OCI-LY3 (cell line): ENCODE data around the gene FAM120A.

ENCODE experiments used
- H2AFZ ChIP-seq: fragments of 200-600, 300-600 bp; shearing (Covaris generic); 2 replicates; pipeline ENCODE4 v1.6.0; 2014; ENCODE audit warnings: antibody characterized with exemption, low read depth, low read length
- H3K27ac ChIP-seq: fragments of 200-600, 300-600 bp; sonication (generic); 2 replicates; pipeline ENCODE4 v1.5.1; 2014; ENCODE audit warnings: mild to moderate bottlenecking, low read length, moderate library complexity, mixed read lengths
- H3K27me3 ChIP-seq: fragments of 200-600, 300-600 bp; sonication (generic); 2 replicates; pipeline ENCODE4 v1.6.1; 2014; ENCODE audit warnings: low read depth, low read length, mixed read lengths
- H3K36me3 ChIP-seq: fragments of 200-600, 300-600 bp; sonication (generic); replicated peaks from 2 replicates; pipeline ENCODE3; 2014; ENCODE audit warnings: low read depth, low read length, mixed read lengths
- H3K4me1 ChIP-seq: fragments of 300-600, 200-600 bp; sonication (generic); 2 replicates; pipeline ENCODE4 v1.6.1; 2014; ENCODE audit warnings: low read length, mixed read lengths
- H3K4me2 ChIP-seq: fragments of 200-600, 300-600 bp; sonication (generic); 2 replicates; pipeline ENCODE4 v1.6.1; 2014; ENCODE audit warnings: low read length, mixed read lengths
- H3K4me3 ChIP-seq: fragments of 300-600, 200-600 bp; sonication (generic); 2 replicates; pipeline ENCODE4 v1.5.1; 2014; ENCODE audit warnings: antibody characterized with exemption, mild to moderate bottlenecking, low read length, moderate library complexity
- H3K79me2 ChIP-seq: fragments of 300-600, 200-600 bp; shearing (Covaris generic); 2 replicates; pipeline ENCODE4 v1.6.1; 2014; ENCODE audit warnings: mild to moderate bottlenecking, low read length, mixed read lengths
- H3K9ac ChIP-seq: fragments of 300-600, 200-600 bp; shearing (Covaris generic); 2 replicates; pipeline ENCODE4 v1.6.0; 2014; ENCODE audit warnings: mild to moderate bottlenecking, low read length, moderate library complexity
- H3K9me3 ChIP-seq: fragments of 200-600, 300-600 bp; shearing (Covaris generic); 2 replicates; pipeline ENCODE4 v1.6.1; 2014; ENCODE audit warnings: low read length, mixed read lengths; ENCODE audit not compliant: insufficient read depth
- H4K20me1 ChIP-seq: fragments of 200-600, 300-600 bp; sonication (generic); 2 replicates; pipeline ENCODE4 v1.6.1; 2016; ENCODE audit warnings: low read length, mixed read lengths; ENCODE audit not compliant: insufficient read depth
- EZH2phosphoT487 ChIP-seq: fragments of 200-600 bp; shearing (Covaris generic); IDR thresholded peaks from 2 replicates; pipeline ENCODE4 v1.6.1; 2018; ENCODE audit warnings: antibody characterized with exemption, mixed run types, low read depth
- TF ChIP-seq, protein P1 (sequence below): fragments of 200-600, 300-600 bp; sonication (generic); IDR thresholded peaks from 2 replicates; pipeline ENCODE4 v1.5.1; 2014; ENCODE audit warnings: antibody characterized with exemption, low read length, low read depth

Gene FAM120A

DNA sequence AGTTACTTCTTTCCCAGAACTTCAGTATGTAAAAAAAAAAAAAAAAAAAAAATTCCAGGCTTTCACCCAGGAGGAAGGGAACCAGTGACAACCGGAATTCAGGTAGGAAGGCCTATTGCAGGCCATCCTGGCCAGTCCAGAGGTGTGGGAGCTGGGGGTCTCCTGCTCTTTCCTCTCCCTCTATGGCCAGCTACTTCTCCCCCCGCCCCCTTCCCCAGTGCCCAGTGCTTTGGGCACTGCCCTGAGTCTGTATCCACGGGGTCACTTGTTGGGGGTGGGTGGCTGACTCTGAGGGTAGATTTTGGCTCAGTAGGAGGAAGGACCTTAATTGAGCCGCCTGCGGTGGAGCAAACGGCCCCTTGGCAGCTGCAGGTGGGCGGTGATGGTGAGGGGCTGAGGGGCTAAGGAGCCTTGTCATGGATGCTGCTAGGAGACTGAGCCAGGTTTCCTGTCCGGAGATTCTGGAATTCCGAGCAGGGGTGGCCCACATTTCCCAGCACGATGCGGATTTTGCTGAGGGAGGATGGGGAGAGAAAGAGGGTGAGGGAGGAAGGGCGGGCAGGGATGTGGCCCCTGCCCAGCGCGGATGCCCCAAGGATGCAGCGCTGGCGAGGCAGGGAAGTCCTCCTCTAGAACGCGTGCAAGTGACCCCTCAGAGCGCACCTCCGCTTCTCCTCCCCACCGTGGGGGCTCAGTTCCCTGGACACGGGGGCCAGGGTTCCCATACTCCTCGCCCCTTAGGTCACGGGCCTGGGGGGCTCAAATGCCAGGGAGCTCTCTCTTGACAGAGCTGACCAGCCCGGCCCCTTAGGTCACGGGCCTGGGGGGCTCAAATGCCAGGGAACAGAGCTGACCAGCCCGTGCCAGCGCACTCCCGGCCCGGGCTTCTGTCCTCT lies 123.7 kb downstream of the FAM120A start:
- no peaks in the 10 kb centered on the region for H3K27me3 ChIP-seq
- H3K27ac ChIP-seq, result peak overlapping the region; percentile 69
- 0 out of 2 replicates have a peak, but pooled peaks cover 3% of the 10 kb centered on the region for H3K9me3 ChIP-seq
- H3K4me2 ChIP-seq, result peak overlapping the region; percentile 88
- TF ChIP-seq, protein P1, sequence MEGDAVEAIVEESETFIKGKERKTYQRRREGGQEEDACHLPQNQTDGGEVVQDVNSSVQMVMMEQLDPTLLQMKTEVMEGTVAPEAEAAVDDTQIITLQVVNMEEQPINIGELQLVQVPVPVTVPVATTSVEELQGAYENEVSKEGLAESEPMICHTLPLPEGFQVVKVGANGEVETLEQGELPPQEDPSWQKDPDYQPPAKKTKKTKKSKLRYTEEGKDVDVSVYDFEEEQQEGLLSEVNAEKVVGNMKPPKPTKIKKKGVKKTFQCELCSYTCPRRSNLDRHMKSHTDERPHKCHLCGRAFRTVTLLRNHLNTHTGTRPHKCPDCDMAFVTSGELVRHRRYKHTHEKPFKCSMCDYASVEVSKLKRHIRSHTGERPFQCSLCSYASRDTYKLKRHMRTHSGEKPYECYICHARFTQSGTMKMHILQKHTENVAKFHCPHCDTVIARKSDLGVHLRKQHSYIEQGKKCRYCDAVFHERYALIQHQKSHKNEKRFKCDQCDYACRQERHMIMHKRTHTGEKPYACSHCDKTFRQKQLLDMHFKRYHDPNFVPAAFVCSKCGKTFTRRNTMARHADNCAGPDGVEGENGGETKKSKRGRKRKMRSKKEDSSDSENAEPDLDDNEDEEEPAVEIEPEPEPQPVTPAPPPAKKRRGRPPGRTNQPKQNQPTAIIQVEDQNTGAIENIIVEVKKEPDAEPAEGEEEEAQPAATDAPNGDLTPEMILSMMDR, result no peak
- TF ChIP-seq EZH2phosphoT487, result no peak
- H3K79me2 ChIP-seq, result peaks cover 40% of the 10 kb centered on the region
- 0 out of 2 replicates have a peak overlapping the region, but pooled peaks have one; percentile 20 for H2AFZ ChIP-seq
- H3K36me3 ChIP-seq, result peaks cover 12% of the 10 kb centered on the region
- peak overlapping the region; percentile 98 for H3K9ac ChIP-seq
- peak overlapping the region; percentile 97 for H3K4me3 ChIP-seq
- 0 out of 2 replicates have a peak, but pooled peaks cover under 1% of the 10 kb centered on the region for H4K20me1 ChIP-seq
- peaks cover 15% of the 10 kb centered on the region for H3K4me1 ChIP-seq

DNA sequence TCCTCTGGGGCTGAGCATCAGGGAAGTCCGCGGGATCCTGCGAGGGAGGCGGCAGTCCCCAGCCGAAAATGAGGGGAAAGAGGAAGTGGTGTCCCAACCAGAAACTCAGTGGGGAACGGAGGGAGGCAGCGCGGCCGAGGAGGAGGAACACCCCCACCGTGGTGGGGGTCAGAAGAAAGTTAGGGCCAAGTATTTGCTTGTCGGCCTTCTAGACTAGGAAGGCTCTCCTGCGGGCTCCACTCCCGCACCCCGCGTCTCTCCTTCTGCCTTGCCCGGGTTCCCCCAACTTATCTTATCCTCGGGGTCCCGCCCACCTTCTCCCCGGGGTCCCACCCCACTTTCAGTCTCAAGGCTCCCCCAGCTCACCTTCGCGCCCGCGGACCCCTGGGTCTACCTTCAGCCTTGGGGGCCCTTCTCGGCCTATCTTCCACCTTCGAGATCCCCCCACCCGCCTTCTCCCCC lies 124.3 kb downstream of the FAM120A start:
- Histone ChIP-seq H3K4me2 (peak overlapping the region; percentile 88), H3K9ac (peak overlapping the region; percentile 98), H3K36me3 (peaks cover 5% of the 10 kb centered on the region), H3K27ac (peak overlapping the region; percentile 69), H3K9me3 (0 out of 2 replicates have a peak, but pooled peaks cover 3% of the 10 kb centered on the region), H3K79me2 (peaks cover 47% of the 10 kb centered on the region), H3K4me1 (peaks cover 15% of the 10 kb centered on the region), H4K20me1 (0 out of 2 replicates have a peak, but pooled peaks cover 6% of the 10 kb centered on the region), H2AFZ (peak overlapping the region; percentile 20; the same call in 1 of the 2 replicates), H3K27me3 (no peaks in the 10 kb centered on the region), H3K4me3 (peak overlapping the region; percentile 97)
- TF ChIP-seq EZH2phosphoT487, result no peak
- TF ChIP-seq, protein P1, result no peak

DNA sequence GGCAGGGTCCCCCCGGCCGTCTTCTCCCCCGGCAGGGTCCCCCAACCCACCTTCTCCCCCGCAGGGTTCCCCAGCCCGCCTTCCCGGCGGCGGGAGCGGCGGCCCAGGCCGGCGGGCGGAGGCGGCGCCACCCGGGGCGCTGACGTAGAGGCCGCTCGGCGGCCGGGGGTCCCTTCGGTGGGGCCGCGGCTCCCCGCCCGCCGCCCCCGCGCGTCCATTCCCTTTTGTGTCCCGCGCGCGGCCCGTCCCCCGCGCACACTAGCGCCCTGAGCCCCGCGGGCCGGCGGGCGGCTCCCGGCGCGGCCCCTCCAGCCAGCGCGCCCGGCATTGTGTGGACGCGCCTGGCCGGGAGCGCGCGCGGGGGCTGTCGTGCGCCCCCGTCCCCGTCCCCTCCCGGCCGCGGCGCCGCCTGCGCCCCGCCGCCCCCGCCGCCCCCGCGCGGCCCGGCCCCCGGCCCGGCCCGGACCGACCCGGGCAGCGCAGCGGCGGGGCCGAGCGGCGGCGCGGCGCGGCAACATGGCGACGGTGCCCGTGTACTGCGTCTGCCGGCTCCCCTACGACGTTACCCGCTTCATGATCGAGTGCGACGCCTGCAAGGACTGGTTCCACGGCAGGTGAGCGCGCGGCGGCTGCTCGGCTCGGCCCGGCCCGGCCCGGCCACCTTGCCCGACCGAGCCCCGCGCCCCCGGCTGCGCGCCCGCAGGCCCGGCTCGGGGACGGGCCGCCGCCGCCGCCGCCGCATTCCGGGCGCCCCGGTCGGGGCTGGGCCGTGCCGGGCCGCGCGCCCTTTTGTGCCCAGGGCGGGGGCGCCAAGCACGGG lies 125.0 kb downstream of the FAM120A start, which contains the start of gene PHF2:
Gene PHF2, plus strand, starts transcription at position 327 of the 820 bp plus-strand sequence. Its CDS starts 190 bp downstream, at position 517.
- H2AFZ ChIP-seq, result peak within 1 kb of the TSS; percentile 20; the same call in 1 of the 2 replicates

More for the DNA sequence above, 125.0 kb downstream of the FAM120A start, which contains the start of gene PHF2:
- H3K27me3 ChIP-seq, result no peaks in the 10 kb centered on the region
- H4K20me1 ChIP-seq, result 0 out of 2 replicates have a peak, but pooled peaks cover 8% of the 10 kb centered on the region
- peak within 1 kb of the TSS; percentile 98 for H3K9ac ChIP-seq
- H3K27ac ChIP-seq, result peak within 1 kb of the TSS; percentile 69
- peak within 1 kb of the TSS; percentile 95 for H3K4me2 ChIP-seq
- H3K4me3 ChIP-seq, result peak within 1 kb of the TSS; percentile 97
- peaks cover 53% of the 10 kb centered on the region for H3K79me2 ChIP-seq
- no peak for TF ChIP-seq EZH2phosphoT487
- TF ChIP-seq, protein P1, result no peak
- H3K9me3 ChIP-seq, result no peaks in the 10 kb centered on the region
- H3K4me1 ChIP-seq, result peaks cover 15% of the 10 kb centered on the region
- H3K36me3 ChIP-seq, result no peaks in the 10 kb centered on the region
